Mesenchymal stem cell (in vitro differentiated cells and primary cell): Measurements from ENCODE around the gene RAB38.

Experiments
- DNase-seq: peaks from one replicate; pipeline ENCODE4 v3.0.0-alpha.2; 2013
- H2AFZ ChIP-seq: one replicate; pipeline ENCODE4 v1.6.1; 2013; ENCODE audit warnings: low read depth, mild to moderate bottlenecking, control low read depth, inconsistent platforms, low read length, moderate library complexity
- H2AK5ac ChIP-seq: 2 replicates; pipeline ENCODE4 v1.6.1; 2013; ENCODE audit warnings: low read length, moderate library complexity, mild to moderate bottlenecking, inconsistent platforms; ENCODE audit not compliant: severe bottlenecking
- H2BK120ac ChIP-seq: one replicate; pipeline ENCODE4 v1.6.1; 2013; ENCODE audit warnings: low read depth, mild to moderate bottlenecking, inconsistent platforms, low read length, moderate library complexity
- H2BK12ac ChIP-seq, 2 experiments: one replicate each; pipeline ENCODE4 v1.6.1; 2013; ENCODE audit warnings: inconsistent platforms in 2 of 2, low read length in 2 of 2, mild to moderate bottlenecking in 2 of 2, moderate library complexity in 2 of 2, control low read depth in 1 of 2
- H2BK15ac ChIP-seq: one replicate; pipeline ENCODE4 v1.6.1; 2013; ENCODE audit warnings: mild to moderate bottlenecking, low read depth, inconsistent platforms; ENCODE audit not compliant: poor library complexity, severe bottlenecking
- H2BK5ac ChIP-seq: 2 replicates; pipeline ENCODE4 v1.6.1; 2013; ENCODE audit warnings: low read depth, mild to moderate bottlenecking, low read length, control low read depth, inconsistent platforms; ENCODE audit not compliant: poor library complexity, severe bottlenecking
- H3K14ac ChIP-seq, 2 experiments: one replicate each; pipeline ENCODE4 v1.6.1; 2013; ENCODE audit warnings: inconsistent platforms in 2 of 2, low read length in 2 of 2, control low read depth in 1 of 2, mild to moderate bottlenecking in 1 of 2, moderate library complexity in 1 of 2
- H3K18ac ChIP-seq, 2 experiments: one replicate each; pipeline ENCODE4 v1.6.1; 2013; ENCODE audit warnings: inconsistent platforms in 2 of 2, low read length in 2 of 2, control low read depth in 1 of 2, low read depth in 1 of 2, mild to moderate bottlenecking in 1 of 2
- H3K23ac ChIP-seq, 2 experiments: one replicate each; pipeline ENCODE4 v1.6.1; 2013; ENCODE audit warnings: inconsistent platforms in 2 of 2, low read length in 2 of 2, mild to moderate bottlenecking in 2 of 2, moderate library complexity in 2 of 2, control low read depth in 1 of 2
- H3K27ac ChIP-seq: 2 replicates; pipeline ENCODE4 v1.5.1; 2013; ENCODE audit warnings: mild to moderate bottlenecking, moderate library complexity, low read length, control low read depth, inconsistent platforms; ENCODE audit not compliant: poor library complexity, severe bottlenecking
- H3K27me3 ChIP-seq, 2 experiments: 2 replicates each; pipeline versions ENCODE4 v1.6.1 to v1.7.0; 2013; ENCODE audit warnings: low read length in 2 of 2, mild to moderate bottlenecking in 2 of 2, moderate library complexity in 2 of 2, control low read depth in 1 of 2, inconsistent platforms in 1 of 2; ENCODE audit not compliant: control insufficient read depth in 1 of 2, insufficient read depth in 1 of 2
- H3K36me3 ChIP-seq, 2 experiments: 2 replicates each; pipeline versions ENCODE4 v1.6.1 to v1.7.0; 2013; ENCODE audit warnings: low read length in 2 of 2, control low read depth in 1 of 2, inconsistent platforms in 1 of 2, low read depth in 1 of 2, mild to moderate bottlenecking in 1 of 2; ENCODE audit not compliant: insufficient read depth in 2 of 2, control insufficient read depth in 1 of 2
- H3K4ac ChIP-seq, 2 experiments: one replicate each; pipeline ENCODE4 v1.6.1; 2013; ENCODE audit warnings: inconsistent platforms in 2 of 2, low read length in 2 of 2, mild to moderate bottlenecking in 2 of 2, moderate library complexity in 2 of 2, control low read depth in 1 of 2, low read depth in 1 of 2
- H3K4me1 ChIP-seq: 2 replicates; pipeline ENCODE4 v1.6.1; 2013; ENCODE audit warnings: low read depth, low read length, control low read depth; ENCODE audit not compliant: control insufficient read depth, insufficient read depth
- H3K4me2 ChIP-seq: 2 replicates; pipeline ENCODE4 v1.6.1; 2013; ENCODE audit warnings: low read length, mild to moderate bottlenecking, inconsistent platforms; ENCODE audit not compliant: poor library complexity, severe bottlenecking
- H3K4me3 ChIP-seq, 2 experiments: 2 replicates each; pipeline versions ENCODE4 v1.5.1 to v1.7.0; 2013; ENCODE audit warnings: low read length in 2 of 2, mild to moderate bottlenecking in 2 of 2, control low read depth in 1 of 2, low read depth in 1 of 2; ENCODE audit not compliant: insufficient read depth in 1 of 2
- H3K79me1 ChIP-seq: replicated peaks from 2 replicates; pipeline ENCODE4 v1.6.1; 2013; ENCODE audit warnings: mild to moderate bottlenecking, control low read depth, low read length, inconsistent platforms; ENCODE audit not compliant: poor library complexity, severe bottlenecking
- H3K9ac ChIP-seq: 2 replicates; pipeline ENCODE4 v1.7.0; 2013; ENCODE audit warnings: mild to moderate bottlenecking, low read length, moderate library complexity
- H3K9me3 ChIP-seq: 2 replicates; pipeline ENCODE4 v1.7.0; 2013; ENCODE audit warnings: mild to moderate bottlenecking, low read length; ENCODE audit not compliant: control insufficient read depth
- H4K8ac ChIP-seq: one replicate; pipeline ENCODE4 v1.6.1; 2013; ENCODE audit warnings: inconsistent platforms, mild to moderate bottlenecking, low read length, moderate library complexity
- H4K91ac ChIP-seq: one replicate; pipeline ENCODE4 v1.6.1; 2013; ENCODE audit warnings: mild to moderate bottlenecking, low read length, inconsistent platforms
- WGBS: methylation state at CpG from one replicate; pipeline ENCODE4 v1.1.7; 2013; ENCODE audit warnings: mixed read lengths; 5-methylcytosine and 5-hydroxymethylcytosine counted together

RAB38 gene

DNA sequence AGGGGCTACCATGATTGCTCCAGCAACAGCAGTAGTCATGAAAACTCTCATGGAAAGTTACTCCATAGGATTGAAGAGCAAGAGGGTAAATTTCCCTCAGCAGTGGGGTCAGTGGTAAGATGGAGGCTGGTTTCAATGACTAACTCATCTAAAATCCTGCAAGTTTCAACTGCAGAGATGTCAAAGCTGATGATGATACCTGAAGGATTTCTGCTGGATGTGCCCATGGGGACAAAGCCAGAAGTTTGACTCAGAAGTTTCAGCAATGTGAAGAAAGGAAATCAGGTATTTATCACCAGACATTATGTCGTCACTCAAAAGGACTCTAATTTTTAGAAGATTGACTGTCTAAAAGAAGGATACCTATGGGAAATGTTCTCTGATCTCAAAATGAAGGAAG, 29.1 kb downstream of the RAB38 start:
- Histone ChIP-seq H2AK5ac (no peak overlapping the region), H3K4me2 (no peak overlapping the region), H3K9me3 (no peaks in the 10 kb centered on the region), H3K4ac (no peak overlapping the region), H3K36me3 (no peaks in the 10 kb centered on the region), H3K4me3 (no peak overlapping the region), H3K18ac (no peak overlapping the region), H3K27me3 (no peaks in the 10 kb centered on the region), H3K27ac (no peak overlapping the region), H2BK120ac (no peak overlapping the region), H4K91ac (no peak overlapping the region), H3K79me1 (no peaks in the 10 kb centered on the region), H2AFZ (no peak overlapping the region), H2BK15ac (no peak overlapping the region), H3K9ac (no peak overlapping the region), H3K4me1 (no peaks in the 10 kb centered on the region), H2BK12ac (no peak overlapping the region), H4K8ac (no peak overlapping the region), H3K23ac (no peak overlapping the region), H2BK5ac (no peak overlapping the region), H3K14ac (no peak overlapping the region)
- WGBS, result no CpG with 5 or more reads among the region's 1 CpG
- no peak for DNase-seq

GRCh38 chr11:88139865-88140264, 35.4 kb downstream of the RAB38 start:
- H3K4me3 ChIP-seq, result no peak overlapping the region
- H3K27me3 ChIP-seq, result no peaks in the 10 kb centered on the region
- H3K79me1 ChIP-seq, result no peaks in the 10 kb centered on the region
- H2BK12ac ChIP-seq, result no peak overlapping the region
- no peaks in the 10 kb centered on the region for H3K36me3 ChIP-seq
- no peak overlapping the region for H2BK15ac ChIP-seq
- no peaks in the 10 kb centered on the region for H3K9me3 ChIP-seq
- no peak overlapping the region for H3K27ac ChIP-seq
- no peak for DNase-seq
- no peak overlapping the region for H3K23ac ChIP-seq
- no peak overlapping the region for H2BK5ac ChIP-seq
- 100% methylated on average over 1 of the region's 1 CpG for WGBS
- no peaks in the 10 kb centered on the region for H3K4me1 ChIP-seq
- H2AFZ ChIP-seq, result no peak overlapping the region
- H4K8ac ChIP-seq, result no peak overlapping the region
- H3K4ac ChIP-seq, result no peak overlapping the region
- H3K9ac ChIP-seq, result no peak overlapping the region
- no peak overlapping the region for H3K14ac ChIP-seq
- H3K18ac ChIP-seq, result no peak overlapping the region
- no peak overlapping the region for H4K91ac ChIP-seq
- H2BK120ac ChIP-seq, result no peak overlapping the region
- no peak overlapping the region for H3K4me2 ChIP-seq
- no peak overlapping the region for H2AK5ac ChIP-seq

DNA sequence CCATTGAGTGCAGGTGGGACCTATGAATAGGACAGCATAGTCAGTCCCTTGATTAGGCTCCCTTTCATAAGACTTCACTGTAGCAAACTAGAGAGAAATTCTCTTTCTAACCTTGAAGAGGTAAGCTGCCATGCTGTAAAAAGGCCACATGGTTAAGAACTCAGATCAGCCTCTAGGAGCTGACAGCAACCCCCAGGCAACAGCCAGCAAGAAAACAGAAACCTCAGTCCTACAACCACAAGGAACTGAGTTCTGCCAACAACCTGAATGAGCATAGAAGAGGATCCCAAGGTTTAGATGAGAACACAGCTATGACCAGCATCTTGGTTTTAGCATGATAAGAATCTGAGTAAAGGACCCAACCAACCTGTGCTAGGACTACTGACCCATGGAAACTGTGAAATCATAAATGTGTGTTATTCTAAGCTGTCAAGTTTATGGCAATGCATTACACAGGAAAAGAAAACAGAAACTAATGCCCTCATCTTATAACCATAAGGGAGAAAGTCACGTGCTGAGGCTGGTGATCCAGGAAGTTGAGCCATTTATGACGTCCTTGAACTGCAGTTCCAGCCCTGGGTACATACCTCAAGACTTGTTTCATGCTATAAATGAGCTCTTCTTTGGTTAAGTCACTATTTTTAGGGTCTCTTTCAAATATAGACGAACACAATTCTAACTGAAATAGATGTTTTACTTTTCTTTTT, 43.3 kb downstream of the RAB38 start:
- H3K27me3 ChIP-seq, result no peaks in the 10 kb centered on the region
- DNase-seq, result no peak
- H3K18ac ChIP-seq, result no peak overlapping the region
- H3K9ac ChIP-seq, result no peak overlapping the region
- H3K23ac ChIP-seq, result no peak overlapping the region
- no peak overlapping the region for H4K91ac ChIP-seq
- no peak overlapping the region for H3K14ac ChIP-seq
- H4K8ac ChIP-seq, result no peak overlapping the region
- no peak overlapping the region for H2AK5ac ChIP-seq
- H3K79me1 ChIP-seq, result no peaks in the 10 kb centered on the region
- H3K4ac ChIP-seq, result no peak overlapping the region
- H3K9me3 ChIP-seq, result no peaks in the 10 kb centered on the region
- H2BK5ac ChIP-seq, result no peak overlapping the region
- H3K4me2 ChIP-seq, result no peak overlapping the region
- H2BK12ac ChIP-seq, result no peak overlapping the region
- H3K36me3 ChIP-seq, result no peaks in the 10 kb centered on the region
- H3K4me3 ChIP-seq, result no peak overlapping the region
- H2BK15ac ChIP-seq, result no peak overlapping the region
- H3K4me1 ChIP-seq, result no peaks in the 10 kb centered on the region
- H2BK120ac ChIP-seq, result no peak overlapping the region
- H2AFZ ChIP-seq, result no peak overlapping the region
- 62% methylated on average over 3 of the region's 3 CpGs for WGBS
- no peak overlapping the region for H3K27ac ChIP-seq

GRCh38 chr11:88122956-88123355, 52.3 kb downstream of the RAB38 start:
- no peak overlapping the region for H2AFZ ChIP-seq
- H4K91ac ChIP-seq, result no peak overlapping the region
- H2BK12ac ChIP-seq, result no peak overlapping the region
- H3K14ac ChIP-seq, result no peak overlapping the region
- no peak overlapping the region for H3K4me2 ChIP-seq
- WGBS, result 84% methylated on average over 3 of the region's 4 CpGs
- no peak overlapping the region for H3K9ac ChIP-seq
- no peak overlapping the region for H3K4ac ChIP-seq
- H3K36me3 ChIP-seq, result no peaks in the 10 kb centered on the region
- no peak overlapping the region for H3K18ac ChIP-seq
- H2BK120ac ChIP-seq, result no peak overlapping the region
- no peak overlapping the region for H3K27ac ChIP-seq
- no peaks in the 10 kb centered on the region for H3K79me1 ChIP-seq
- no peaks in the 10 kb centered on the region for H3K27me3 ChIP-seq
- DNase-seq, result no peak
- H4K8ac ChIP-seq, result no peak overlapping the region
- H3K4me3 ChIP-seq, result no peak overlapping the region
- H2BK5ac ChIP-seq, result no peak overlapping the region
- H3K4me1 ChIP-seq, result no peaks in the 10 kb centered on the region
- no peak overlapping the region for H3K23ac ChIP-seq
- no peaks in the 10 kb centered on the region for H3K9me3 ChIP-seq
- no peak overlapping the region for H2AK5ac ChIP-seq
- no peak overlapping the region for H2BK15ac ChIP-seq
